Measurements from ENCODE around the gene RFX2.

Gene RFX2

DNA sequence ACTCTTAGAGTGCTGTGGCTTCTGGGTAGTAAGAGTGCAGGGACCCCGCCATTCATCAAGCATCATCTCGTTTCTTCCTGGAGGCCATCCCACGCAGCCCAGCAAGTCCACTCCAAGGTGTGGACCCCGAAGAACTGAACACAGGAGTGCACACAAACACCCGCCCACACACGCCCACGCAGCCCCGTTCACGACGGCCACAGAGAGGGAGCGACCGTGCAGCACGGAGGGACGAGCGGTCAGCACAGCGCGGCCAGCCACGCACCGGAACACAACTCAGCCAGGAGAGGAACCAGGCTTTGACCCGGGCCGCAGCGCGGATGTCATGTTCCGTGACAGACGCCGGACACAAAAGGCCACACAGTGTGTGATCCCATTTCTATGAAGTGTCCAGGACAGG is 114.2 kb downstream of the RFX2 start:
- no peak overlapping the region for H3K4me3 ChIP-seq (ENCODE audit: insufficient read length, low read depth)
- H3K4me1 ChIP-seq (ENCODE audit: insufficient read depth, insufficient read length), result peaks cover 6% of the 10 kb centered on the region
- H3K27me3 ChIP-seq (ENCODE audit: insufficient read depth, insufficient read length), result no peaks in the 10 kb centered on the region
- no peak for DNase-seq (ENCODE audit: low read depth, low spot score)
- TF ChIP-seq ZNF274 (IDR thresholded peaks at IDR 0.05; ENCODE audit: low read depth, low read length) (no peak), SUZ12 (IDR thresholded peaks at IDR 0.05; ENCODE audit: extremely low read depth, insufficient read depth, insufficient read length) (no peak), YY1 (IDR thresholded peaks at IDR 0.05; ENCODE audit: insufficient read depth, insufficient read length) (no peak)
- H3K9ac ChIP-seq (ENCODE audit: insufficient read length, low read depth), result no peak overlapping the region
- H3K36me3 ChIP-seq (ENCODE audit: insufficient read depth, insufficient read length, low read length), result no peaks in the 10 kb centered on the region
- no peaks in the 10 kb centered on the region; the same call in 1 of the 2 replicates for H3K9me3 ChIP-seq (ENCODE audit: insufficient read depth, low read length)

GRCh38 chr19:5995606-5996005 is 114.7 kb downstream of the RFX2 start:
- H3K4me3 ChIP-seq (ENCODE audit: insufficient read length, low read depth), result no peak overlapping the region
- DNase-seq (ENCODE audit: low read depth, low spot score), result no peak
- H3K9ac ChIP-seq (ENCODE audit: insufficient read length, low read depth), result no peak overlapping the region
- TF ChIP-seq YY1 (IDR thresholded peaks at IDR 0.05; ENCODE audit: insufficient read depth, insufficient read length), result no peak
- no peak for TF ChIP-seq SUZ12 (IDR thresholded peaks at IDR 0.05; ENCODE audit: extremely low read depth, insufficient read depth, insufficient read length)
- TF ChIP-seq ZNF274 (IDR thresholded peaks at IDR 0.05; ENCODE audit: low read depth, low read length), result no peak
- H3K9me3 ChIP-seq (ENCODE audit: insufficient read depth, low read length), result no peaks in the 10 kb centered on the region; the same call in 1 of the 2 replicates
- no peaks in the 10 kb centered on the region for H3K27me3 ChIP-seq (ENCODE audit: insufficient read depth, insufficient read length)
- peaks cover 6% of the 10 kb centered on the region for H3K4me1 ChIP-seq (ENCODE audit: insufficient read depth, insufficient read length)
- no peaks in the 10 kb centered on the region for H3K36me3 ChIP-seq (ENCODE audit: insufficient read depth, insufficient read length, low read length)

GRCh38 chr19:5994405-5995165 is 115.7 kb downstream of the RFX2 start:
- Histone ChIP-seq H3K9ac (ENCODE audit: insufficient read length, low read depth) (no peak overlapping the region), H3K36me3 (ENCODE audit: insufficient read depth, insufficient read length, low read length) (no peaks in the 10 kb centered on the region), H3K27me3 (ENCODE audit: insufficient read depth, insufficient read length) (no peaks in the 10 kb centered on the region), H3K4me3 (ENCODE audit: insufficient read length, low read depth) (no peak overlapping the region), H3K9me3 (ENCODE audit: insufficient read depth, low read length) (no peaks in the 10 kb centered on the region), H3K4me1 (ENCODE audit: insufficient read depth, insufficient read length) (peaks cover 6% of the 10 kb centered on the region)
- DNase-seq (ENCODE audit: low read depth, low spot score), result no peak
- TF ChIP-seq ZNF274 (IDR thresholded peaks at IDR 0.05; ENCODE audit: low read depth, low read length) (no peak), SUZ12 (IDR thresholded peaks at IDR 0.05; ENCODE audit: extremely low read depth, insufficient read depth, insufficient read length) (no peak), YY1 (IDR thresholded peaks at IDR 0.05; ENCODE audit: insufficient read depth, insufficient read length) (no peak)

GRCh38 chr19:5993648-5994358 is 116.5 kb downstream of the RFX2 start:
- no peak for DNase-seq (ENCODE audit: low read depth, low spot score)
- no peaks in the 10 kb centered on the region for H3K9me3 ChIP-seq (ENCODE audit: insufficient read depth, low read length)
- no peak overlapping the region for H3K4me3 ChIP-seq (ENCODE audit: insufficient read length, low read depth)
- TF ChIP-seq SUZ12 (IDR thresholded peaks at IDR 0.05; ENCODE audit: extremely low read depth, insufficient read depth, insufficient read length), result no peak
- no peak for TF ChIP-seq YY1 (IDR thresholded peaks at IDR 0.05; ENCODE audit: insufficient read depth, insufficient read length)
- TF ChIP-seq ZNF274 (IDR thresholded peaks at IDR 0.05; ENCODE audit: low read depth, low read length), result no peak
- H3K27me3 ChIP-seq (ENCODE audit: insufficient read depth, insufficient read length), result no peaks in the 10 kb centered on the region
- H3K36me3 ChIP-seq (ENCODE audit: insufficient read depth, insufficient read length, low read length), result no peaks in the 10 kb centered on the region
- no peak overlapping the region for H3K9ac ChIP-seq (ENCODE audit: insufficient read length, low read depth)
- peaks cover 8% of the 10 kb centered on the region for H3K4me1 ChIP-seq (ENCODE audit: insufficient read depth, insufficient read length)

- H3K9me3 ChIP-seq (ENCODE audit: insufficient read depth, low read length), result no peaks in the 10 kb centered on the region
- H3K4me3 ChIP-seq (ENCODE audit: insufficient read length, low read depth), result no peak overlapping the region
- DNase-seq (ENCODE audit: low read depth, low spot score), result no peak
- H3K4me1 ChIP-seq (ENCODE audit: insufficient read depth, insufficient read length), result peaks cover 10% of the 10 kb centered on the region
- TF ChIP-seq ZNF274 (IDR thresholded peaks at IDR 0.05; ENCODE audit: low read depth, low read length) (no peak), SUZ12 (IDR thresholded peaks at IDR 0.05; ENCODE audit: extremely low read depth, insufficient read depth, insufficient read length) (no peak), YY1 (IDR thresholded peaks at IDR 0.05; ENCODE audit: insufficient read depth, insufficient read length) (no peak)
- no peak overlapping the region for H3K9ac ChIP-seq (ENCODE audit: insufficient read length, low read depth)
- no peaks in the 10 kb centered on the region for H3K27me3 ChIP-seq (ENCODE audit: insufficient read depth, insufficient read length)
- no peaks in the 10 kb centered on the region for H3K36me3 ChIP-seq (ENCODE audit: insufficient read depth, insufficient read length, low read length)
Observed at GRCh38 chr19:5993201-5993600, 117.1 kb downstream of the RFX2 start.

DNA sequence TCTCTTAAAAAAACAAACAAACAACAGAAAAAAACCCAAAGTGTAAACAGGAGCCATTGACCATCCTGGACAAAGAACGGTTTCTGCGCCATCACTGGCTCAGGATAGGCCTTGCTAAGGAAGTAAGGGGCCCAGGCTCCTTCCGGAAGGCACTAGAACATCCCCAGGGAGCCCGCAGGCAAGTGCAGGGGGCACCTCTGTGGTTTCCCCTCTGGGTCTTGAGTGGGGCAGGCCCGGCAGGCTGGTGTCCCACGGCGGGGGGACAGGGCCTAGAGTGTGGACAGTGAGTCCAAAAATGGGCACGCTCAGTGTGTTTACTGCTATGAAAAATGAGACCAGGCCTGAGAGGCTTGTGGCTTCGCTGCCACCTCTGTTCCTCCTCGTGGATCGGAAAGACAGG is 117.5 kb downstream of the RFX2 start:
- no peak for DNase-seq (ENCODE audit: low read depth, low spot score)
- H3K9me3 ChIP-seq (ENCODE audit: insufficient read depth, low read length), result no peaks in the 10 kb centered on the region
- H3K4me3 ChIP-seq (ENCODE audit: insufficient read length, low read depth), result no peak overlapping the region
- peak overlapping the region; percentile 34 for H3K9ac ChIP-seq (ENCODE audit: insufficient read length, low read depth)
- no peaks in the 10 kb centered on the region for H3K27me3 ChIP-seq (ENCODE audit: insufficient read depth, insufficient read length)
- TF ChIP-seq ZNF274 (IDR thresholded peaks at IDR 0.05; ENCODE audit: low read depth, low read length) (no peak), YY1 (IDR thresholded peaks at IDR 0.05; ENCODE audit: insufficient read depth, insufficient read length) (no peak), SUZ12 (IDR thresholded peaks at IDR 0.05; ENCODE audit: extremely low read depth, insufficient read depth, insufficient read length) (no peak)
- H3K4me1 ChIP-seq (ENCODE audit: insufficient read depth, insufficient read length), result peaks cover 10% of the 10 kb centered on the region
- H3K36me3 ChIP-seq (ENCODE audit: insufficient read depth, insufficient read length, low read length), result no peaks in the 10 kb centered on the region

DNA sequence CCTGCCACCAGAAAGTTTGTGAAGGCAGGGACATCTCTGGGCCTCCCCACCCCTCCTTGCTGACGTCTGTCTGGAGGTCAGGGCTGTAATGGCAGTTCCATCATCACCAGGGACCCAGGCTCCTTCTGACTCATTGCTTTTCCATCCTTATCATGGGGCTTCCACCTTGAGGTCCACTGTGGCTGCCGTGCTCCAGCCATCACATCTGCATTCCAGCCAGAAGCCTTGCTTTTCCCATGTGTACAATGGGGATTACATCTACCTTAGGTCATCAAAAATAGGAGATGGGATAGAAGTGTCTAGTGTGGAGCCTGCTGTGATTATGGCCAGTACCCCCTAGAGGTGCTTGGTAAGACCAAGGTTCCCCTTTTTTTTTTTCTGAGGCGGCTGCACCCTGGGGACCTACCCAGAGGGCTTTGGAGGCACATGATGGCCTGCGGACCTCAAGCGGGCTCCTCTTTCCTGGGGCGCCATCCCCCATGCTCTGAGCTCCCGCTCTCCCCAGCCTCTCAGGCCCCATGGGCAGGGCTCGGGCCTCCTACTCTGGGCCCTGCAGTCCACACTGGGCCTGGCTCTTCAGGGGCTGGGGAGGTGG is 119.0 kb downstream of the RFX2 start:
- H3K9ac ChIP-seq (ENCODE audit: insufficient read length, low read depth), result no peak overlapping the region
- peaks cover 10% of the 10 kb centered on the region for H3K4me1 ChIP-seq (ENCODE audit: insufficient read depth, insufficient read length)
- no peaks in the 10 kb centered on the region for H3K9me3 ChIP-seq (ENCODE audit: insufficient read depth, low read length)
- H3K27me3 ChIP-seq (ENCODE audit: insufficient read depth, insufficient read length), result no peaks in the 10 kb centered on the region
- DNase-seq (ENCODE audit: low read depth, low spot score), result no peak
- TF ChIP-seq SUZ12 (IDR thresholded peaks at IDR 0.05; ENCODE audit: extremely low read depth, insufficient read depth, insufficient read length) (no peak), ZNF274 (IDR thresholded peaks at IDR 0.05; ENCODE audit: low read depth, low read length) (no peak), YY1 (IDR thresholded peaks at IDR 0.05; ENCODE audit: insufficient read depth, insufficient read length) (no peak)
- H3K4me3 ChIP-seq (ENCODE audit: insufficient read length, low read depth), result no peak overlapping the region
- H3K36me3 ChIP-seq (ENCODE audit: insufficient read depth, insufficient read length, low read length), result no peaks in the 10 kb centered on the region

Measured in NT2/D1 (cell line).